GM18526 (cell line): Measurements from ENCODE around the gene NLGN4X.

Experiments
- POLR2A ChIP-seq: IDR thresholded peaks from 3 replicates; pipeline ENCODE4 v1.6.1; 2011; ENCODE audit not compliant: insufficient read length; ENCODE audit errors: extremely low read depth

Gene NLGN4X

DNA sequence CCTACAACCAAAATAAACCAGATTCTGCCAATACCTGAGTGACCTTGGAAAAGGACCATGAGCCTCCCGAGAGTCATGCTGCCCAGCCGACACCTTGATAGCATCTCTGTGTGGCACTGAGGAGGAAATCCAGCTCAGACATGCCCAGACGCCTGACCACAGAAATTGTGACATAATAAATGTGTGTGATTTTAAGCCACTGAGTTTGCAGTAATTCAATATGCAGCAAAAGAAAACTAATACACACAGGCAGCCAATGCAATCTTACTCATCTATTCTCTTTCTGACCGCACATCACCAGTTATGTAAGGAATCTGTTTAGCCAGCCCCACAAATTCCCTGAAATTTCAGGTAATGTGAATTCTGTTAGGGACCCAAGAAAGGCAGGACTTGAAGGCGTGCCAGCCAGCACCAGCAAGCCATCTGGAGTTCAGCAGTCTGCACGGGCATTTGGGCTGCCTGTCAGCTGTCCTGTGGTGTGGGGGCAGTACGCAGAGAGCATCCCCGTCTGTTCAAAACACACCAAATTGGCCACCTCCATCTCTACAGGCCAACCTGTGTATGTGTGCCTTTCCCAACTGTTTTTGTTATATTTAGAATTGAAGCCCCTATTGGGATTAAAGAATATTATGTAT, 176.4 kb downstream of the NLGN4X start:
- no peak for TF ChIP-seq POLR2A

DNA sequence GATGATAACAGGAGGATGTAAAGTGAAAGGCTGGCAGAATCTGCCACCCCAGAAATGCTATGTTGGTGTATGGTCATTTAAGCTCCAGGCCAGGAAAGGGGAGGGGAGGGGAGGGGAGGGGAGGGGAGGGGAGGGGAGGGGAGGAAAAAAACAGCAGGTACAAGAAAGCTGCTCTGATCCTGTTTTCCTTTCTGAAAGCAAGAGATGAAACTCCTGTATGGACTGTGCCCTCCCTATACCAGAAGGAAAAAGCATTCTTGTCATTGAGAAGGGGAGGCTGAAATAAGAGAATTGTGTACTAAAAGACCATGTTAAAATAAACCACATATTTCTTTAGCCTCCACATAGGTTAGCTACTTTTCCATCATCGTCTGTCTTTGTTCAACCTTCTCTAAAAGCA, 179.5 kb downstream of the NLGN4X start:
- TF ChIP-seq POLR2A, result no peak

DNA sequence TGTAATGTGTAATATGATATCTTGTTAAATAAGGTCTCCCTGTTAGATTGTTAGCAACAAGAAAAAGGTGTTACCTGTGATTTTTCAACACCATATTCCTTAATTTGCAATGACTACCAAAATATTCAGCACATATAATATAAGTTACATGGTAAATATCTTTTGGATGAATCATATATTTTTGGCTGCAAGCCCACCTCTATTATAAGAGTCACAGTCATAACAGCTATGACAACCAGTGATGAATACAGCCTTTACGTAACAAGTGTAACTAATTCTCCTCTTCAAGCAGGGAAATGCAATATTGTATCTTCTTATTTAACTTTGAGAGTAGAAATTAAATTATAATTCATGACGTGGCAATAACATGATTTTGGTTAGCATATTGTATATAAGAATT, 187.0 kb downstream of the NLGN4X start:
- no peak for TF ChIP-seq POLR2A

DNA sequence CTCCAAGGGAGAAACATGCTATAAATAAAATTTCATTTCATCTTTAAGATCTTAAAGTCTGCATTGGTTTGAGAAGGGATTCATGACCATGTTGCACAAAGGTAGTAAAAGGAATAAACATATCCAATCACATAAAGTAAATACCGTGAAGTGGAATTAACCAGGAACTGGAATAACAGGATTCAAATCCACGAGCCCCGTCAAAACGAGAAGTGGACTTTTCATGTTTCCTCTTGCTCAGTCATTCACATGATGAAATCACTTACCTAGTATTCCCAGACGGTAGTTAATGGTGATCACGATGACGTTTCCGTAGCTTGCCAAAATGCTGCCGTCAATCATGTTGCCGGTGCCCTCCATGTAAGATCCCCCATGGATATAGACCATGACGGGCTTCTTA, 199.7 kb downstream of the NLGN4X start:
- no peak for TF ChIP-seq POLR2A

DNA sequence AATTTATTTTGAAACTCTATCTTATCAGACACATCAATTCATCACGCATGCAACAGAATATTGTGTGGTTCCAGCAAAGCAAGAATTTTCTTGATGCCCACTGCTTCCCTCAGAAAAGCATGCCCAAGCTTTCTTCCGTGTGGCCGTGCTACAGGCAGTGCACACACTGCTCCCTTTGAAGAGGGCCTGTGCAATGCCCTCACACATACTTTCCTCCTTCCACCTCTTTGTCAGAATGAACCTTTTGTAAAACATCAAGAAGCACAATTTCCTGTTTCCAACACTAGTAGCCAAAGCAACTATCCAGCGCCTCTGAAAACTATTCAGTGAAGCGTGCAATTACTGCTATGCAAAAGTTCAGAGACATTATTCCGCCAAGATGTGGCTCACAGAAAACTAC, 201.7 kb downstream of the NLGN4X start:
- TF ChIP-seq POLR2A, result no peak

DNA sequence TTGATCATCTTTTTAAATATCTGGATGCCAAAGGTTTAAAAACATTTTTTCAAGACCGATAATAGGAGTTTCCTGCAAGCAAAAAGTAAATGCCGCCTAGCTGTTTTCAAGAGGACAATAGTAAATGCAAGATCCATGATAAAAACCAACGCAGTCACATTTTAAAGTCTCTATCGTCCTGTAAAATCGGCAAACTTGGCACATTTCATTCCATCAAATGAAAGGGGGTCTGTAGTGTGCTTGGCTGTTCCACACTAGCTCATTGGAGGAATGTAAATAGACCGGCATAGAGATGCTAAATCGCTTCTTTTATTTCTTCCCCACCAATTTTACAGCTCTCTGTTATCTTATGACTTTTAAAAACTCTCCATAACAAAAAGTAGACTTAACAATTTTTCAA, 202.2 kb downstream of the NLGN4X start:
- TF ChIP-seq POLR2A, result no peak

DNA sequence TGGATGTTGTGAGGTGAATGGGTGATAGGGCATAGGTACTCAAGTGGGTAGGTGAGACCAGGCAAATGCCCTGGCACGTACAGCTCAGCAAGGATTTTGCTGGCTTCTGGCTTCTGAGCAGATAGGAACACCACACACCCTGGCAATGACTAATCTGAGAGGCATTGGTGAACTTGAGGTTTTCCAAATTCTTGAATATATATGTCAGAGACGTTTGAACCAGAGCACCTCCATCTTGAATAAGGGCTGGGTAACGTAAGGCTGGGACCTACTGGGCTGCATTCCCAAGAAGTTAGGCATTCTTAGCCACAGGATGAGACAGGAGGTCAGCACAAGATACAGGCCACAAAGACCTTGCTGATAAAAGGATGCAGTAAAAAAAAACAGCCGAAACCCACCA, 204.5 kb downstream of the NLGN4X start:
- no peak for TF ChIP-seq POLR2A

DNA sequence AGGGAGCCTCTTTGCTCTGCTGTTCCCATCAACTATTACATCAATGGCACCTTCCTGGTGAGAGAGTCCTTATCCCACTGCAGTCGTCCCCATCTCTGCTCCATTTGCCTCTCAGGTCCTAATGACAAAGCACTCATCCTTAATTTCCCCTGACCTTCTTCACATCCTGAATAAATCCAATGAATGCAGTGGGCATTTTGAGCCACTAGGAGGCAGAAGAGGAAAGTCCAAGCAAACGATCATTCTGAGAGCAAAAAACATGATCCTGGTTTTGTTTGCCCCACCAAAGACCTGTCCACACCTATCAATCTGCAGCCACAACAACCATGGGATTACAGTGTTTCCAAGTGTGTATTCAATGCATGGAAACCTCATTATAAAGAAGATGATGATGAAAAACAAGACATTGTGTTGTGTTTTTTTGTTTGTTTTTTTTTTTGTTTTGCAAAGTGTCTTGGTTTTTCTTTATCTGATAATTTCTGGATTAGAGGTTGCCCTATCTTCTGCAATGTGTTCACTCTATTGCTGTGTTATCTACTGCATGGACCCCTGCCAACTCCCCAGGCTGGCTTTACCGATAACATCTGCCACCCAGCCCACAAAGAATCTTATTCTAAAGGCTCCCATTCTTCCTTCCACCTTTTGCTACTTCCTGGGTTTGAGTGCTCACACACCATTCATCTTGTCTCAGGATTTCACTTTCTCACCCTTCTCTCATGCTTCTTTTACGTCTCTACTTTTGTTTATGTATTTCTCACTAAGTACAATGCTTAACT, 207.2 kb downstream of the NLGN4X start:
- no peak for TF ChIP-seq POLR2A

DNA sequence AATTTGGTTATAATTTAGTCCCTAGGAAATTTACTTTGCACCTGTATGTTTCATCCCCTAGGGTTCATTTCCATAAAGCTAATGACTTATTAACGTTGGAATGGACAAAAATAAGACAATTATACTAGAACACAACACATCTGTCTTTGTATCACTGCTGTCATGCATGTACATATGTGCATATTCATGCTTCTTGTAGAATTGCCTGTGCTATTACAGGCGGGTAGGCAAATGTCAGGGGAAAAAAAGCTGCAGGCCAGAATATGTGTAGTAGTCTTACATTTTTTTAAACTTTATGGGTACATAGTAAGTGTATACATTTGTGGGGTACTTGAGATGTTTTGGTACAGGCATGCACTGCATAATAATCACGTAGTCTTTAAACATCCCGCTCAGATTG, 209.6 kb downstream of the NLGN4X start:
- no peak for TF ChIP-seq POLR2A

DNA sequence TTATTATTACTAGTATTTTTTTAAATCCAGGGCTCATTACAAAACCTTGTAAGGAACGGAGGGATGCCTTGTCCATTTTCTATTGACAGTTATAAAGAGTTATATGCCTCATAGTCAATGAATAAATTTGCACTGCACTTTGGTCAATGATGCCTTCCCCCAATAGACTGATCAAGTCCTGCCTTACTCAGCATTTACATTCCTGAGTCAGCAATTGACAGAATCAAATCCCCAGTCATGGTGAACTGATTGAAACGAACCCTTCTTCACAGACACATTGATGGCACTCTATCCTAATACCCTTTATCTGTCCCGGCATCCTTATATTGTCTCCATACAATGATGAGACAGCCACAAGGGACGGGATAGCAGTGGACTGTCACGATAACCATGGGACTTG, 213.2 kb downstream of the NLGN4X start:
- no peak for TF ChIP-seq POLR2A

DNA sequence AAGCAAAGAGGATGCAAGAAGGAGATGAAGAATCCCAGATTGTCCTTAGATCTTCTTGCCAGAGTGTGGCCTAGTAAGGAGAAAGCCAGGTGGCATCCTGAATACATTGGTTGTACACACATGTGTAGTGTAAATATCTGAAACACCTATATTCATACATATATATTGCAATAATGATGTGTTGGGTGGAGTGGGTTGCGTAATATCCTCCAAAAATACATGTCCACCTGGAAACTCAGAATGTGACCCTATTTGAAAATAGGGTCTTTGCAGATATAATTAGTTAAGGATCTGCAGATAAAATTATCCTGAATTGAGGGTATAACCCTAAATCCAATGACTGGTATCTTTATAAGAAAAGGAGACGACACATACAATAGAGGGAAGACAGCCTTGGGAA, 216.3 kb downstream of the NLGN4X start:
- TF ChIP-seq POLR2A, result no peak

DNA sequence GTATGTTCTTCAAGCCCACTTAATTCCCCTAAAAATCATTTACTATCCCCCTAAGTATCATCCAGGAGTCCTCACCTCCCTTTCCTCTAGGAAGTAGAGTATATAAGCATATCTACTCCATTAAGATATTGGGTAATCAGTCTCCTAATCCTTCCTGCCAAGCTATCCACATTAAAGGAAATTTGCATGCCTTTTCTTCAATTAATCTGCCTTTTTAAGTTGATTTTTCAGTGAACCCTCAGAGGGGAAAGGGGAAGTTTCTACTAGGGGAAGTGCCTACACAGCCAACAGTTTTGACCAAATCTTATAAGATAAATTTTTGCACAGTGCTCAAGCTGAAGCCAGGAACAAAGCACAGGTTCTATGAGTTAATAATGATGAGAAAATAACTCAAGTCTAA, 222.8 kb downstream of the NLGN4X start:
- no peak for TF ChIP-seq POLR2A

DNA sequence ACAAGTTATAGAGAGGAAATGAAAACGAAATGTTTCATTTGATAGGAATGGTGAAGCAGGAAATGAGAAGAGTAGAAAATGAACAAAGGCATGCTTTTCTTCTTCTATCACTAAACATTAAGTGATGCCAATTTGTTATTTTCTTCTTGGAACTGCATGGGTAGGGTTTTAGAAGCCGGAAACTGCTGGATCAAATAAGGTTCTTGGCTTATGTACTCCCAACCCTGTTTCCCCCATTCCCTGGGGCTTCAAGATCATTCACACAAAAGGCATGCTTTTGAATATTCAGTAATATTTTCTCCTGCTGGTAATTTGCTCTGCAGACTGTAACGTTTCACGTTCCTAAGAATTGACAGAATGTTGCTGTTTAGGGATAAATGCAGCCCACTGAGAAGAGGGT, 224.1 kb downstream of the NLGN4X start:
- no peak for TF ChIP-seq POLR2A

DNA sequence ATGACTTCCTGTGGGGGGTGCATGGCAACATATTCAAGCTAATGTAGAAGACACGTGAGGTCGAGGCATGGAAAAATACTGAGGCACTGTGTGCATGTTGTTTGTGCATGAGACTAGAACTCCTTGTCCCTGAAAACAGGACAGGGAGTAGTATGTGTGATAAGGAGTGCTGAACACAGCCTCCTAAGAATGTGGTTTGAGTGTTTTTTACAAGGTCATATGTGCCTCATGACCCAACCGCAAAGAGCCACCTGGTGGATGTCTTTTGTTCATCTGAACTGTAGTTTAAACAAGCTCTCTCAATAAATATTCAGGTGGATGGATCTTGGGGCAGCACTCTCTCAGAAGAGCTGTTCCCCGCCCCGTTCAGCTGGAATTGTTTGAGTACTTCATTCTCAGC, 226.6 kb downstream of the NLGN4X start:
- TF ChIP-seq POLR2A, result no peak

DNA sequence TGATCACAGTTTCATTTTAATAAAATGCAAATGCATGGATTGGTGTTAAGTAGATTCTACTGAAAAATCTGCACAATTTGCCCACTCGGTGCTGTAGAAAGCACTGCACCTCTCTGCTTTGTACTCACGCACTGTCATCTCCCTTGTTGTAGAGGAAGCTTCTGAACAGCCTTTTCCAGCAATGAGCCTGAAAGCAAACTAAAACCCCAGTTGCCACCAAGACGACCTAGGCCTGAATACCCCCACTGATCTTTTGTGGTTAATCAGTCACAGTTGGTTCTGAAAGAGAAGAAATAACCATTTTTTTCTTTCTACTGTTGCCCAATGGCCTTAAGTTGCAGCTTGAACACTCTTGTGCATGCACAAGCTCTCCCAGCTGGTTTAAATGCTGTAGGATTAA, 229.8 kb downstream of the NLGN4X start:
- TF ChIP-seq POLR2A, result no peak

DNA sequence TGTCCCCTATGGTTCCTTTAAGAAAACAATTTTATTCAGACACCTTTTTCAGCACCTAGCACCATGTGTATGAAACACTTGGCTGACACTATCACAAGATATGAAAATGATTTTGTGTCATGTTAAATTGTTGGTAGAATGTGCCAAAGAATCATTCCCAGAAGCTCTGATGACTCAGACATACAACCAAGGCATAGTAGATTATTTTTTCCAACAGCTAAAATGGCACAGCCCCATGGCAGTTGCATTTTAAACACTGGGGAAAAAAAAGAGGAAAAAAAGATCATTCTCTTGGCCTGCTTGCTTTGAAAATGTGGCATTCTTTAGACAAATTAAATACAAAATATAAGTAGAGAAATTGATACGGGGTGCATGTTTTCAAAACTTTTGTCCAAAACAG, 230.2 kb downstream of the NLGN4X start:
- no peak for TF ChIP-seq POLR2A

DNA sequence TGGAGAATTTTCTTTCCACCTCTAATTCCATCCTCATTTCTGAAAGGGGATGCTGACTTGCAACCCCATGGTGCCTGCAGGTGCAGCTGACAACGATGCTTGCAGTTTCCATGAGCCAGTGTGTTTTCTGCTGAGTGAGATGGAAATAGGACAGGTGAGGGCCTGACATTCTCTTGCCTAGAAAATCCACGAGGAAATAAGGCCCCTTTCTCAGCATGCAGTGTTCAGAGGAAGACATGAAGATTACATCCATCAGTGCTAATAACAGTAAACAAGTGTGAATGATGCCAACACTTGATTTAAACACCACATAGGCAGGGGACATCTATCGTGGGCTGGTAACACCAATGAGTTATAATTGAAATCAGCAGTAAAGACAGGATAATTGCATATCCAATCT, 237.3 kb downstream of the NLGN4X start:
- TF ChIP-seq POLR2A, result no peak
